Astrocyte of the cerebellum (primary cell): ENCODE measurements around the gene CELA3B.

Experiments used
- DNase-seq: peaks from one replicate; pipeline ENCODE4 v3.0.0-alpha.2; 2011; ENCODE audit warnings: low read depth
- H3K4me3 ChIP-seq: 2 replicates; pipeline ENCODE4 v1.5.1; 2011; ENCODE audit warnings: mild to moderate bottlenecking, low read depth, low read length, moderate library complexity
- in situ Hi-C: cut with HindIII; loops from 2 replicates; pipeline ENCODE4 v1.10.0; 2017; ENCODE audit warnings: low sequenced_read_pairs
- TF ChIP-seq, protein P1 (sequence below): IDR thresholded peaks from 2 replicates; pipeline ENCODE4 v1.5.1; 2012; ENCODE audit warnings: low read length, low read depth, moderate library complexity, mild to moderate bottlenecking; ENCODE audit errors: missing control alignments

Gene CELA3B

DNA sequence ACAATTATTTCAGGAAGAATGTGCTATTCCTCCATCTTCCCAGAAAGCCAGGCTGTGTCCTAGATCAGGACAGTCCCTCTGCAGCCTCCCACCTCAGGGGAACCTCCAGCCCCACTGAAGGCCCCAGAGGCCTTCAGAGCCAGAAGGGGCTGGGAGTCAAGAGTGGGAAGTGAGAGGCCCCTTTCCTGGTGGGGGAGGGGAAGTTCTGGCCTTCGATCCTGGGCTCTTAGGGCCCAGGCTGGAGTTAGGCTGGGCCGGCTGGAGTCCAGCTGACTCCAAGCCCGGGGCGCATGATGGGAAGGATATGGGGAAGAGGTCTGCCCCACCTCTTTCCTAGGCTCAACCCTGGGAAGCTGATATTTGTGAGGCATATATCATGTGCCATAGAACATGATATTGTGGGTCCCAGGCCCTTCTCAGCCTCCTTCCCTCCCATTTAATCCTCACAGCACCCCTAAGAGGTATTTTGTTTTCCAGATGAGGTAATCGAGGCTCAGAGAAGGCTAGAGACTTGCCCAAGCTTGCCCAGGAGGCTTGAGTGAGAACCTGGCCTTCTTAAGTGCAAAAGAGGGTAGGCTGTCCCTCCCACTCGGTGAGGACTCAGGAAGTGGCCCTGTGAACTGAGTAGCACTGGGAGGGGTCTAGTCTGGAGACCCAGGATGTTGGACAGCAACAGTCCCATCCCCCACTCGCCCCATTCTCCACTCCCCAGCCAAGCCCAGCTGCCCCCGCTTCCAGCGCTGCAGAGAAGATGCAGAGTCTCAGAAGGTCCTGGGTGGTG lies 21.1 kb upstream of the CELA3B start:
- TF ChIP-seq, protein P1, sequence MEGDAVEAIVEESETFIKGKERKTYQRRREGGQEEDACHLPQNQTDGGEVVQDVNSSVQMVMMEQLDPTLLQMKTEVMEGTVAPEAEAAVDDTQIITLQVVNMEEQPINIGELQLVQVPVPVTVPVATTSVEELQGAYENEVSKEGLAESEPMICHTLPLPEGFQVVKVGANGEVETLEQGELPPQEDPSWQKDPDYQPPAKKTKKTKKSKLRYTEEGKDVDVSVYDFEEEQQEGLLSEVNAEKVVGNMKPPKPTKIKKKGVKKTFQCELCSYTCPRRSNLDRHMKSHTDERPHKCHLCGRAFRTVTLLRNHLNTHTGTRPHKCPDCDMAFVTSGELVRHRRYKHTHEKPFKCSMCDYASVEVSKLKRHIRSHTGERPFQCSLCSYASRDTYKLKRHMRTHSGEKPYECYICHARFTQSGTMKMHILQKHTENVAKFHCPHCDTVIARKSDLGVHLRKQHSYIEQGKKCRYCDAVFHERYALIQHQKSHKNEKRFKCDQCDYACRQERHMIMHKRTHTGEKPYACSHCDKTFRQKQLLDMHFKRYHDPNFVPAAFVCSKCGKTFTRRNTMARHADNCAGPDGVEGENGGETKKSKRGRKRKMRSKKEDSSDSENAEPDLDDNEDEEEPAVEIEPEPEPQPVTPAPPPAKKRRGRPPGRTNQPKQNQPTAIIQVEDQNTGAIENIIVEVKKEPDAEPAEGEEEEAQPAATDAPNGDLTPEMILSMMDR = no peak
- no peak overlapping the region for H3K4me3 ChIP-seq
- DNase-seq = no peak
- in situ Hi-C loops = loop anchor here (10.0 kb wide), 1 partner anchor 411 kb away; no protein-coding TSS in a partner anchor

DNA sequence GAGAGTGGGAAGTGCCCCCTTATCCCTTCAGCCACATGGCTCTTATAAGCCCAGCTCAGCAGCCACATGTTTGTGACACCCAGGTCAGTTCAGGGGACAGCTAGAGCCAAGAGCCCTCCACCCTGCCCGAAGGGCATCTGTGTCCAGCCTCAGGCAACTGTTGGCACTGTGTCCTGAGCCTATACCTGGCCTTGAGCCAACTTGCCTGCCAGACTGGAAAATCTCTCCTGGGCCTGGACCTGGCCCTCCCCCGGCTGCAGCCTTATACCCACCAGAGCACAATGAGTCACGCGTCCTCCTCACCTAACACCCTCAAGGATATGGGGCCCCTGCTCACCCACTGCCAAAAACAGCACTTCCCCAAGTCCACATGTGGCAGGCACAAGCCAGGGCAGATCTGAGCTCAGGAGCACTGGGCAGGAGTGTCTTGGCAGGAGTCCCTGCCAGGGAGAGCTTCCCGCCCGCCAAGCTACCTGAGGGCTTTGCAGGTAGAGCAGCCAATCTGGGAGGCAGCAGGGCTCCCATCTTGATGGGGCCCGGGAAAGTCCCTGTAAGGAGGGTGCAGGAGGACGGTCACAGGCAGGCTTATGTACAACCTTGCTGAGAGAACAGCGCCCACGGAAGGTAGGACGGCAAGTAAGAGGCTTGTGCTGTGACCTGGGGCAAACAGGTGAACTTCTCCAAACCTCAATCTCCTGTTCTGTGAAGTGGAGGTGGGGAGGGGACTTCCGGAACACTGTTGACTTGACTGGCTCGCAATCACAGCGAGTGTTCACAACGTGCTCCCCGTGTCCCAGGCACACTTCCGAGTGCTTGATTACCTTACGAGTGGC lies 19.9 kb upstream of the CELA3B start:
- DNase-seq = no peak
- H3K4me3 ChIP-seq = no peak overlapping the region
- TF ChIP-seq, protein P1 = no peak
- in situ Hi-C loops = loop anchor here (10.0 kb wide), 1 partner anchor 412 kb away; no protein-coding TSS in a partner anchor

DNA sequence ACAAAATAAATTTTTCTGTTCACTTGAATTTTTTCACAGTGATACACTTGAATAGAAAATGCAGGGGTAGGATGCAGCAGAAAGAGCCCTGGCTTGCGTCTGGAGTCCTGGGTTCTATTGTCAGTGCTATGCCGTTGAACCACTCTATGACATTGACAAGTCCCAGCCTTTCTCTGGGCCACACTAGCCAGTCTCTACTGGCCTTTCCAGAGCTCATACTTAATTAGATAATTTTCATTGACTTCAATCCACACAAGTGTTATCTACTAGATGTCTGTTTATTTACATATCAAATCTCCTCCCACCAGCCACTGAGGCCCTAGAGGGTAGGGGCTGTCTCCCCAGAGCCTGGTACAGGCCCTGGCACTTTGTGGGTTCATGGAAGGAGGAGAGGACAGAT lies 15.5 kb upstream of the CELA3B start:
- in situ Hi-C loops = loop anchor here (10.0 kb wide), 1 partner anchor 237 kb away; no protein-coding TSS in a partner anchor
- TF ChIP-seq, protein P1 = no peak

DNA sequence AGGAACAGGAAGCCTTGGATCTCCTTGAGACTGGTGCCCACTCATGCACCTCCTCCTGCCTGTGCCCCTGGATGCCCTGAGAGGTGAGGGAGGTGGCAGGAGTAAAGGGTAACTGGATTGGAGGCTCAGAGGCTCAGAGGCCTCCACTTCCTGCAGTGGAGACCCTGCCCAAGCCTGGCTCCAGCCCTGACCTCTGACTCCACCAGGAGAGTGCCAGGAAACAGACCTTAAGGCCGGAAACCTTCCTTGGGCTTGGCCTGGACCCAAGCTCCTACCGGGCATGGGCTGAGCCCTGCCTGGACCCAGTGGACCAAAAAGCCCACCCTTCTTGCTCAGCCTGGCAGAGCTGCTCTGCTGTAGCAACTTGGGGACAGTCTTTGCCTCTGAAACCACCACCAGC lies 15.0 kb upstream of the CELA3B start:
- DNase-seq = no peak
- H3K4me3 ChIP-seq = no peak overlapping the region
- TF ChIP-seq, protein P1 = no peak
- in situ Hi-C loops = loop anchor here (10.0 kb wide), 1 partner anchor 237 kb away; no protein-coding TSS in a partner anchor

More for the DNA sequence above, 15.5 kb upstream of the CELA3B start:
- H3K4me3 ChIP-seq = no peak overlapping the region
- DNase-seq = no peak

DNA sequence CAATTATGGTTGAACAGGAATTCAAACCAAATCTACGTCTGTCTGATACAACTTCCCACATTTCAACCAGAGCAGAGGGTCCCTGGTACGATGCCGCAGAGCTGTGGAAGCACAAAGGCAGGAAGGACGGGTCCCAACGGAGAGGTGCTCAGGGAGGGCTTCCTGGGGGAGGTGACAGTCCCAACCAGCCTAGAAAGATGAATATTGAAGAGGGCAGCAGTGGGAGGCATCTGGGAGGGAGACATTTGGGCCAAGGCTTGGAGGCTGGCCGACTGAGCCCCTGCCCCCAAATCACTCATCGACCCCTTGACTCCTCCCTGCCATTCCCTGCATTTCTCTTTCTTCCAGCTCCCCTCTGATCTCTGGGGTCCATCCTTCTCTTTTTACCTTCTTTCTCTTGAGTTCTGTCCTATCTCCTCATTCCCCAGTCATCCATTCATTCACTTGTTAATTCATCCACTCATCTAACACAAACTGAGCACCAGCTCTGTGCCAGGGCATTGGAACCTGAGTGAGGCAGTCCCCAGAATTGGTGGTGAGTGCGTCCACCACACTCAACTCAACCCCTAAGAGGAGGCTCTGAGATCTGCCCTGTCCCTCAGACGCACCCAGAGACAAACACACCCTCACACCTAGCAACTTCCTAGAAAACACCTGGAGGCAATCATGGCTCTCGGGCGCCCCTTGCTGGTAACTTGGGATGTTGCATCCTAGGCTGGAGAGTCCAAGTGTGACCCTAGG lies 13.2 kb upstream of the CELA3B start:
- TF ChIP-seq, protein P1 = peak; percentile 90
- H3K4me3 ChIP-seq = no peak overlapping the region
- DNase-seq = peak; percentile 24
- in situ Hi-C loops = loop anchor here (10.0 kb wide), 1 partner anchor 239 kb away; no protein-coding TSS in a partner anchor
